ENCODE measurements around the gene DMD.

The DMD gene

GRCh38 chrX:31921236-31921635 lies 1290.1 kb downstream of the DMD start:
- no peaks in the 10 kb centered on the region for H3K4me1 ChIP-seq (ENCODE audit: insufficient read depth, low read length, poor library complexity, severe bottlenecking)
- no peaks in the 10 kb centered on the region for H3K27me3 ChIP-seq (ENCODE audit: insufficient read depth, low read length, poor library complexity, severe bottlenecking)
- no peak overlapping the region for H3K4me2 ChIP-seq (ENCODE audit: low read depth, low read length, poor library complexity, severe bottlenecking)
- H4K20me1 ChIP-seq (ENCODE audit: insufficient read depth, low read length, poor library complexity, severe bottlenecking): no peaks in the 10 kb centered on the region
- H3F3A ChIP-seq (ENCODE audit: low read depth): no peaks in the 10 kb centered on the region
- TF ChIP-seq CTCF (conservative IDR thresholded peaks at IDR 0.05; ENCODE audit: low read length) (no peak), EZH2phosphoT487 (IDR thresholded peaks at IDR 0.05; ENCODE audit: borderline replicate concordance) (no peak)
- H3K9me2 ChIP-seq (replicated peaks; ENCODE audit: low read depth, low read length): no peaks in the 10 kb centered on the region
- H3K4me3 ChIP-seq (ENCODE audit: low read length, poor library complexity, severe bottlenecking): no peak overlapping the region
- no peaks in the 10 kb centered on the region for H3K79me2 ChIP-seq (ENCODE audit: insufficient read depth, low read length)
- H3K9ac ChIP-seq (ENCODE audit: low read depth, low read length, poor library complexity, severe bottlenecking): no peak overlapping the region
- H3K36me3 ChIP-seq (ENCODE audit: insufficient read depth, low read length): no peaks in the 10 kb centered on the region
- no peak overlapping the region for H2AFZ ChIP-seq (ENCODE audit: low read length)
- no peaks in the 10 kb centered on the region for H3K9me3 ChIP-seq (ENCODE audit: insufficient read depth, low read depth, low read length)

GRCh38 chrX:31909850-31910572 lies 1301.3 kb downstream of the DMD start:
- H3K79me2 ChIP-seq (ENCODE audit: insufficient read depth, low read length): no peaks in the 10 kb centered on the region
- no peaks in the 10 kb centered on the region for H3F3A ChIP-seq (ENCODE audit: low read depth)
- TF ChIP-seq CTCF (conservative IDR thresholded peaks at IDR 0.05; ENCODE audit: low read length) (no peak), EZH2phosphoT487 (IDR thresholded peaks at IDR 0.05; ENCODE audit: borderline replicate concordance) (no peak)
- no peaks in the 10 kb centered on the region for H3K36me3 ChIP-seq (ENCODE audit: insufficient read depth, low read length)
- no peak overlapping the region for H2AFZ ChIP-seq (ENCODE audit: low read length)
- no peaks in the 10 kb centered on the region for H3K27me3 ChIP-seq (ENCODE audit: insufficient read depth, low read length, poor library complexity, severe bottlenecking)
- H3K4me1 ChIP-seq (ENCODE audit: insufficient read depth, low read length, poor library complexity, severe bottlenecking): no peaks in the 10 kb centered on the region
- no peak overlapping the region for H3K4me3 ChIP-seq (ENCODE audit: low read length, poor library complexity, severe bottlenecking)
- H3K9me3 ChIP-seq (ENCODE audit: insufficient read depth, low read depth, low read length): no peaks in the 10 kb centered on the region
- no peaks in the 10 kb centered on the region for H4K20me1 ChIP-seq (ENCODE audit: insufficient read depth, low read length, poor library complexity, severe bottlenecking)
- H3K9me2 ChIP-seq (replicated peaks; ENCODE audit: low read depth, low read length): no peaks in the 10 kb centered on the region
- H3K4me2 ChIP-seq (ENCODE audit: low read depth, low read length, poor library complexity, severe bottlenecking): no peak overlapping the region
- H3K9ac ChIP-seq (ENCODE audit: low read depth, low read length, poor library complexity, severe bottlenecking): no peak overlapping the region

GRCh38 chrX:31894152-31894551 lies 1317.2 kb downstream of the DMD start:
- H3K9me3 ChIP-seq (ENCODE audit: insufficient read depth, low read depth, low read length): no peaks in the 10 kb centered on the region
- H3K4me1 ChIP-seq (ENCODE audit: insufficient read depth, low read length, poor library complexity, severe bottlenecking): no peaks in the 10 kb centered on the region
- no peak overlapping the region for H3K9ac ChIP-seq (ENCODE audit: low read depth, low read length, poor library complexity, severe bottlenecking)
- H3F3A ChIP-seq (ENCODE audit: low read depth): no peaks in the 10 kb centered on the region
- no peak overlapping the region for H3K4me3 ChIP-seq (ENCODE audit: low read length, poor library complexity, severe bottlenecking)
- H3K4me2 ChIP-seq (ENCODE audit: low read depth, low read length, poor library complexity, severe bottlenecking): no peak overlapping the region
- TF ChIP-seq CTCF (conservative IDR thresholded peaks at IDR 0.05; ENCODE audit: low read length) (no peak), EZH2phosphoT487 (IDR thresholded peaks at IDR 0.05; ENCODE audit: borderline replicate concordance) (no peak)
- H3K36me3 ChIP-seq (ENCODE audit: insufficient read depth, low read length): no peaks in the 10 kb centered on the region
- no peaks in the 10 kb centered on the region for H3K27me3 ChIP-seq (ENCODE audit: insufficient read depth, low read length, poor library complexity, severe bottlenecking)
- H4K20me1 ChIP-seq (ENCODE audit: insufficient read depth, low read length, poor library complexity, severe bottlenecking): no peaks in the 10 kb centered on the region
- H2AFZ ChIP-seq (ENCODE audit: low read length): no peak overlapping the region
- H3K9me2 ChIP-seq (replicated peaks; ENCODE audit: low read depth, low read length): no peaks in the 10 kb centered on the region
- no peaks in the 10 kb centered on the region for H3K79me2 ChIP-seq (ENCODE audit: insufficient read depth, low read length)
